Measurements from ENCODE around the gene GDPD4.

DNA sequence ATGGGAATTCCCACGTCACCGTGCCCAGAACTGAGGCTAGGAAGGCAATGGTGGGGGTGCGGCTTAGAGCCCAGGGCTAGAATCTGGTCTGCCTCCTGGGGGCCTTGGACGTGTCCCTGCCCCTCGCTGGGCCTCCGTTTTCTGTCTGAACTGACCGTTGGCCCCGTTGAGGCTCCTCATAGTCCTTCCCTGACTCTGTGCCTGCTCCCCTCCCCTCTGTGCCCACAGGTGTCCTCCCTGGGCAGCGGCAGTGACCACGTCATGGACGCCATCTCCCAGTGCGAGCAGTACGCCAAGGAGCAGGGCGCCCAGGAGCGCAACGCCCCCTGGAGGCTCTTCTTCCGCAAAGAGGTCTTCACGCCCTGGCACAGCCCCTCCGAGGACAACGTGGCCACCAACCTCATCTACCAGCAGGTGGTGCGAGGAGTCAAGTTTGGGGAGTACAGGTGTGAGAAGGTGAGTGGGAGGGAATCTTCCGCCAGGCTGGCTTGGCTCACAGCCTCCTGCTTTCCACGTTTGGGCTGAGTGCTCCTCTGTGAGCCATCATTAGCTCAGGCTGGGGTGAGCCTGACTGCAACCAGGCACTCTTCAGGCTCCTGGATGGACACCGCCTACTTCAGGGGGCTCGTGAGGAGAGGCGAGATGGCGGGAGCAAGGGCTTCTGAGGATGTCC is 109.5 kb downstream of the GDPD4 start:
- TF ChIP-seq, protein P1, sequence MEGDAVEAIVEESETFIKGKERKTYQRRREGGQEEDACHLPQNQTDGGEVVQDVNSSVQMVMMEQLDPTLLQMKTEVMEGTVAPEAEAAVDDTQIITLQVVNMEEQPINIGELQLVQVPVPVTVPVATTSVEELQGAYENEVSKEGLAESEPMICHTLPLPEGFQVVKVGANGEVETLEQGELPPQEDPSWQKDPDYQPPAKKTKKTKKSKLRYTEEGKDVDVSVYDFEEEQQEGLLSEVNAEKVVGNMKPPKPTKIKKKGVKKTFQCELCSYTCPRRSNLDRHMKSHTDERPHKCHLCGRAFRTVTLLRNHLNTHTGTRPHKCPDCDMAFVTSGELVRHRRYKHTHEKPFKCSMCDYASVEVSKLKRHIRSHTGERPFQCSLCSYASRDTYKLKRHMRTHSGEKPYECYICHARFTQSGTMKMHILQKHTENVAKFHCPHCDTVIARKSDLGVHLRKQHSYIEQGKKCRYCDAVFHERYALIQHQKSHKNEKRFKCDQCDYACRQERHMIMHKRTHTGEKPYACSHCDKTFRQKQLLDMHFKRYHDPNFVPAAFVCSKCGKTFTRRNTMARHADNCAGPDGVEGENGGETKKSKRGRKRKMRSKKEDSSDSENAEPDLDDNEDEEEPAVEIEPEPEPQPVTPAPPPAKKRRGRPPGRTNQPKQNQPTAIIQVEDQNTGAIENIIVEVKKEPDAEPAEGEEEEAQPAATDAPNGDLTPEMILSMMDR (IDR thresholded peaks at IDR 0.05; ENCODE audit: low read depth, low read length, missing input control) = peak; percentile 28
- TF ChIP-seq GABPA (IDR thresholded peaks at IDR 0.05 in 1 of 2, conservative IDR thresholded peaks at IDR 0.05 in 1 of 2) (no peak), SP1 (IDR thresholded peaks at IDR 0.05) (no peak), MAX (IDR thresholded peaks at IDR 0.05) (no peak), YY1 (IDR thresholded peaks at IDR 0.05) (no peak), JUND (IDR thresholded peaks at IDR 0.05) (no peak), EGR1 (IDR thresholded peaks at IDR 0.05; ENCODE audit: low read depth in 2 of 2) (no peak)
- TF ChIP-seq, protein P2, sequence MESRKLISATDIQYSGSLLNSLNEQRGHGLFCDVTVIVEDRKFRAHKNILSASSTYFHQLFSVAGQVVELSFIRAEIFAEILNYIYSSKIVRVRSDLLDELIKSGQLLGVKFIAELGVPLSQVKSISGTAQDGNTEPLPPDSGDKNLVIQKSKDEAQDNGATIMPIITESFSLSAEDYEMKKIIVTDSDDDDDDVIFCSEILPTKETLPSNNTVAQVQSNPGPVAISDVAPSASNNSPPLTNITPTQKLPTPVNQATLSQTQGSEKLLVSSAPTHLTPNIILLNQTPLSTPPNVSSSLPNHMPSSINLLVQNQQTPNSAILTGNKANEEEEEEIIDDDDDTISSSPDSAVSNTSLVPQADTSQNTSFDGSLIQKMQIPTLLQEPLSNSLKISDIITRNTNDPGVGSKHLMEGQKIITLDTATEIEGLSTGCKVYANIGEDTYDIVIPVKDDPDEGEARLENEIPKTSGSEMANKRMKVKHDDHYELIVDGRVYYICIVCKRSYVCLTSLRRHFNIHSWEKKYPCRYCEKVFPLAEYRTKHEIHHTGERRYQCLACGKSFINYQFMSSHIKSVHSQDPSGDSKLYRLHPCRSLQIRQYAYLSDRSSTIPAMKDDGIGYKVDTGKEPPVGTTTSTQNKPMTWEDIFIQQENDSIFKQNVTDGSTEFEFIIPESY (IDR thresholded peaks at IDR 0.05) = no peak

All from liver (tissue), 3 donors.